ENCODE measurements around the gene PAX3. TPM values are rescaled to one million over a fixed set of nuclear protein-coding genes. Genes with fewer than 3 reads are reported as not detected.
A peak's percentile ranks its signal among the peaks of the same experiment; 100 is the strongest.

The PAX3 gene
- total and polyA plus RNA-seq, 4 donors, result not detected

GRCh38 chr2:222290401-222290735, 8.4 kb downstream of the PAX3 start:
- WGBS, 2 donors, result 14 to 20% methylated on average over 7 of the region's 7 CpGs
- H3K36me3 ChIP-seq (ENCODE audit: control insufficient read depth in 4 of 4, insufficient read depth in 4 of 4, low read length in 4 of 4), result no peaks in the 10 kb centered on the region
- no peak overlapping the region for H3K27ac ChIP-seq (ENCODE audit: low read depth in 1 of 2, low read length in 1 of 2)
- peaks cover 0 to 12% (median 6%) of the 10 kb centered on the region in 5 donors for H3K4me1 ChIP-seq (ENCODE audit: control insufficient read depth in 5 of 5, insufficient read depth in 5 of 5, low read length in 5 of 5)
- no peak overlapping the region for H3K4me3 ChIP-seq
- H3K9me3 ChIP-seq (ENCODE audit: control insufficient read depth in 4 of 4, insufficient read depth in 3 of 4, low read length in 3 of 4), result peaks cover 0 to 8% (median 0%) of the 10 kb centered on the region in 4 donors
- no peak overlapping the region for H3K9ac ChIP-seq (ENCODE audit: insufficient read depth in 1 of 2, low read length in 2 of 2)
- ATAC-seq (ENCODE audit: insufficient read depth, low FRiP score) (no peak), DNase-seq (peak in 1 of 3 donors; percentile 23)
- TF ChIP-seq CTCF (IDR thresholded peaks at IDR 0.05; ENCODE audit: control extremely low read depth, extremely low read depth), result no peak
- H3K27me3 ChIP-seq (ENCODE audit: control insufficient read depth in 3 of 3, insufficient read depth in 3 of 3, low read length in 2 of 3), result peaks cover 10 to 98% (median 92%) of the 10 kb centered on the region in 3 donors

DNA sequence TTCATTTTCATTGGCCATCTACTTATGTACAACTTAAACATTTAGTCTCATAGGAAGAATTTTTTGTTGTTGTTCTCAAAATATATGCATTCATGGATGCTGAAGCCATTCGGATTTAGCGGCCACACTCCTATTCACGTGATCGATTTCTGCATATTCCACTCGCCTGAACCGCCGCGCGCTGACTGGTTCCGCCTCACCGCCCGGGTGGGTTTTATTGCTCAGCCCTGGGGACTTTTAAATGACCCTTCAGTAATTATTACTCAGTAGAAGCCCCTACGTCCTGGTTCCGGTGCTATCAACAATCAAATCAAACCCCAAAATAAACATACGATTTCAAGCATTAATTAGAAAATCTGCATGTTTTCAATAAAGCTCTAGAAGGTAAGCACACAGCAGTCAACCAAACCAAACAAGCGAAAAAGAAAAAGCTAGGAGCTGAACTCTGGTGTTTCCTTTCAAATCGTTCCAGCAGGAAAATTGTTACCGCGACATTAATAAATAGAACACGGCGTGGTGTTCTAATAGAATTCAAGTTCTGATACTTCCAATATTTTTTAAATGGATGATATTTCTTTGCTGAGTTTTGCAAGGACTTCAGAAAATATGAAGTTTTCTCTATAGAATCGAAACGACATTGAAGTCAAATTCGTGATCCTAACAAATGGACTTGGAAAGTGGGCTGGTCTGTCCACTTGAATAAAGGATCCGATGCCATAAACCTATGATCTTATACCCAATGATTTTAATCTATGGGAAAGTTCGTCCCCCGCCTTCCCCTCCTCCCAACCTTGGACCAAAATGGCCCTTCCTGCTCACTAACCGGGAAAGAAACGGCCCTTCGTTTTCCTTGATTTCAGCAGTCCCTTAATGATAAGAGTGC, 9.3 kb downstream of the PAX3 start:
- DNase-seq (no peak), ATAC-seq (ENCODE audit: insufficient read depth, low FRiP score) (no peak)
- Histone ChIP-seq H3K9ac (ENCODE audit: insufficient read depth in 1 of 2, low read length in 2 of 2) (no peak overlapping the region), H3K27ac (ENCODE audit: low read depth in 1 of 2, low read length in 1 of 2) (no peak overlapping the region), H3K4me3 (no peak overlapping the region), H3K4me1 (ENCODE audit: control insufficient read depth in 5 of 5, insufficient read depth in 5 of 5, low read length in 5 of 5) (peaks cover 0 to 8% (median 2%) of the 10 kb centered on the region in 5 donors), H3K9me3 (ENCODE audit: control insufficient read depth in 4 of 4, insufficient read depth in 3 of 4, low read length in 3 of 4) (peaks cover 0 to 8% (median 0%) of the 10 kb centered on the region in 4 donors), H3K36me3 (ENCODE audit: control insufficient read depth in 4 of 4, insufficient read depth in 4 of 4, low read length in 4 of 4) (no peaks in the 10 kb centered on the region), H3K27me3 (ENCODE audit: control insufficient read depth in 3 of 3, insufficient read depth in 3 of 3, low read length in 2 of 3) (peaks cover 10 to 96% (median 95%) of the 10 kb centered on the region in 3 donors)
- TF ChIP-seq CTCF (IDR thresholded peaks at IDR 0.05; ENCODE audit: control extremely low read depth, extremely low read depth), result no peak
- WGBS, 2 donors, result 11 to 15% methylated on average over 30 of the region's 30 CpGs

DNA sequence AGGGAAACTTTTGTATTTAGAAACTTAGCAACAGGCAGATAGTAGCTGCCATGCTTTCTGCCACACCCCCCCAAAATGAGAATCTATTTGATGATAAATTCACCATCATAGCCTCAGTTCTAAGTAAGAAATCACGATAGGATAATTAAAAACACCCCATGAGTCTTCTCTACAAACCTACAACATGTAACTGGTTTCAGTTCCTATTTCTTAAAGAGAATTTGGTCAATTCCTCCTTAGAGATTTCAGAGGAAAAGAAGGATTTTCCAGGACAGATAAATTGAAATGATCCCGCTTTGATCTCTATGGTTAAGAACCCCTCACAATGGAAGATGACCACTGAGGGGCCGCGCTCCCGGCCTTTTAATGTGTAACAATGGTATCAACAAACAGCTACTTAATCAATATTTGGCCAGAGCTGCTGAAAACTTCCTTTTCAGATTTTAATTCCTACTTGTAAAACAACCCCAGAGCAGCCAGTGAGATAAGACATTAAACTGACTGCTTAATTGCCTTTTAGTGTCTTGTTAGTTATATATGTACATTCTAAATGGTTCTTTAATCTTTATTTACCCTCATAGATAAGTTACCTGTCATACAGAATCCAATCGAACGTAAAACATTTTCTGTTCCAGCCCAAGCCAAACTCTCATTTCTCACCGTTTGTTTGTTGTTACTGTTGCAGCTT, 10.1 kb downstream of the PAX3 start:
- DNase-seq (peak in 1 of 3 donors; percentile 50), ATAC-seq (ENCODE audit: insufficient read depth, low FRiP score) (no peak)
- H3K9ac ChIP-seq (ENCODE audit: insufficient read depth in 1 of 2, low read length in 2 of 2), result no peak overlapping the region
- WGBS, 2 donors, result 12 to 13% methylated on average over 8 of the region's 8 CpGs
- H3K4me1 ChIP-seq (ENCODE audit: control insufficient read depth in 5 of 5, insufficient read depth in 5 of 5, low read length in 5 of 5), result peaks cover 0 to 8% (median 2%) of the 10 kb centered on the region in 5 donors
- no peak overlapping the region for H3K4me3 ChIP-seq
- peaks cover 0 to 2% (median 0%) of the 10 kb centered on the region in 4 donors for H3K9me3 ChIP-seq (ENCODE audit: control insufficient read depth in 4 of 4, insufficient read depth in 3 of 4, low read length in 3 of 4)
- H3K36me3 ChIP-seq (ENCODE audit: control insufficient read depth in 4 of 4, insufficient read depth in 4 of 4, low read length in 4 of 4), result no peaks in the 10 kb centered on the region
- TF ChIP-seq CTCF (IDR thresholded peaks at IDR 0.05; ENCODE audit: control extremely low read depth, extremely low read depth), result no peak
- peaks cover 8 to 96% (median 95%) of the 10 kb centered on the region in 3 donors for H3K27me3 ChIP-seq (ENCODE audit: control insufficient read depth in 3 of 3, insufficient read depth in 3 of 3, low read length in 2 of 3)
- no peak overlapping the region for H3K27ac ChIP-seq (ENCODE audit: low read depth in 1 of 2, low read length in 1 of 2)
